Gastrocnemius medialis (tissue), 4 donors: ENCODE results near the gene SLF1.

Source experiments
- CTCF ChIP-seq, 5 experiments: fragments of 450-650 bp in 3 of 5; fragments of 200-600 bp in 2 of 5; sonication (generic) in 2 of 5; IDR thresholded peaks in 4 of 5; conservative IDR thresholded peaks in 1 of 5; 1 replicate in 4 of 5; 2 replicates in 1 of 5; pipeline ENCODE4 v1.5.1; 2016 to 2019; ENCODE audit warnings: antibody characterized with exemption in 5 of 5, mild to moderate bottlenecking in 3 of 5, moderate library complexity in 3 of 5
- POLR2A ChIP-seq, 2 donors: fragments of 450-650 bp; IDR thresholded peaks; one replicate each; pipeline ENCODE4 v1.6.1; 2017; ENCODE audit warnings: antibody characterized with exemption in 2 of 2, mild to moderate bottlenecking in 2 of 2, moderate library complexity in 2 of 2

- TF ChIP-seq POLR2A (IDR thresholded peaks at IDR 0.05) = no peak
- TF ChIP-seq CTCF (IDR thresholded peaks at IDR 0.05 in 4 of 5, conservative IDR thresholded peaks at IDR 0.05 in 1 of 5) = no peak
These were observed 23.1 kb upstream of the SLF1 start for GRCh38 chr5:94595281-94595840.
